Suprapubic skin (tissue), 3 donors: ENCODE results near the gene SEC23IP.
"Not testable (repeated sequence)": the region's sequence is repeated elsewhere in the genome, so short reads cannot be mapped to it uniquely, and the experiment has no call there.

Experiments used
- CTCF ChIP-seq, 2 donors: fragments of 200-600 bp in 1 of 2; fragments of 450-650 bp in 1 of 2; sonication (generic) in 1 of 2; IDR thresholded peaks; one replicate each; pipeline ENCODE4 v1.5.1; 2016 to 2019; ENCODE audit warnings: antibody characterized with exemption in 2 of 2, mild to moderate bottlenecking in 1 of 2, moderate library complexity in 1 of 2
- POLR2A ChIP-seq, 2 donors: fragments of 450-650 bp; IDR thresholded peaks; one replicate each; pipeline ENCODE4 v1.6.1; 2017; ENCODE audit warnings: antibody characterized with exemption in 2 of 2, mild to moderate bottlenecking in 2 of 2, moderate library complexity in 2 of 2

DNA sequence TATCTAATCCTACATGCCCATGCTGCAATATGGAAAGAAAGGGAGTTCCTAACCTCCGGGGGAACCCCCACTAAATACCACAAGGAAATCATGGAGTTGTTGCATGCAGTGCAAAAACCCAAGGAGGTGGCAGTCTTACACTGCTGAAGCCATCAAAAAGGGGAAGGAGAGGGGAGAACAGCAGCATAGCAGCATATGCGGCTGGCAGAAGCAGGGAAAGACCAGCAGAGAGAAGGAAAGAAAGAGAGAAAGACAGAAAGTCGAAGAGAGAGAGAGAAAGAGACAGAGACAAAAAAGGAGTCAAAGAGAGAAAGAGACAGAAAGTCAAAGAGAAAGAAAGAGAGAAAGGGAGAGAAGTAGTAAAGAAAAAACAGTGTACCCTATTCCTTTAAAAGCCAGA, 3.8 kb upstream of the SEC23IP start:
- not testable (repeated sequence) for TF ChIP-seq CTCF, POLR2A (IDR thresholded peaks at IDR 0.05)
